ENCODE measurements around the gene LHX8.

- TF ChIP-seq CTCF (optimal IDR thresholded peaks at IDR 0.05 in 1 of 3, IDR thresholded peaks at IDR 0.05 in 1 of 3, conservative IDR thresholded peaks at IDR 0.05 in 1 of 3; ENCODE audit: extremely low read depth in 1 of 3, insufficient read depth in 2 of 3, low read length in 3 of 3) (no peak), EZH2 (IDR thresholded peaks at IDR 0.05; ENCODE audit: low read length) (no peak)
Measured at GRCh38 chr1:75085931-75086330, 48.3 kb upstream of the LHX8 start.
